Measurements from ENCODE around the gene RGS12. TPM values are rescaled to one million over a fixed set of nuclear protein-coding genes. Genes with fewer than 3 reads are reported as not detected.

Gene RGS12
- total RNA-seq, 1 donor from 2014 or later = 81.9 TPM

DNA sequence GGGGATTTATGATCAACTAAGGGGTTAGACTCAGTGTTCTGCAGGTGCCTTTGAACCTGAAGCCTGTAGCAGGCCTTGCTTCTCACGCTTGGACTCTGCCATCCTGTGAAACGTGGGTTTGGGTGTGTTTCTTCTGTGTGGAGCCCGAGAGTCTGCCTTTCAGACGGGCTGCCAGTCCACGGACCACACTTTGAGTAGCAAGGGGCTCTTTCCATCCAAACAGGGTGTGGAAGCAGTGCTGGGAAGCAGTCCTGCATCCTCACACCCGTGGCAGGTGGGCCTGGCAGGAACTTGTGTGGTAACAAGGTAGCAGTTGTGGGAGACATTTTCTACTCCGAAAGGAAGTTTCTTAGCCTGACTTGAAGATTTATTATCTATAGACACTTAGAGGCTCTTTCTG, 22.7 kb downstream of the RGS12 start:
- TF ChIP-seq, protein P1, sequence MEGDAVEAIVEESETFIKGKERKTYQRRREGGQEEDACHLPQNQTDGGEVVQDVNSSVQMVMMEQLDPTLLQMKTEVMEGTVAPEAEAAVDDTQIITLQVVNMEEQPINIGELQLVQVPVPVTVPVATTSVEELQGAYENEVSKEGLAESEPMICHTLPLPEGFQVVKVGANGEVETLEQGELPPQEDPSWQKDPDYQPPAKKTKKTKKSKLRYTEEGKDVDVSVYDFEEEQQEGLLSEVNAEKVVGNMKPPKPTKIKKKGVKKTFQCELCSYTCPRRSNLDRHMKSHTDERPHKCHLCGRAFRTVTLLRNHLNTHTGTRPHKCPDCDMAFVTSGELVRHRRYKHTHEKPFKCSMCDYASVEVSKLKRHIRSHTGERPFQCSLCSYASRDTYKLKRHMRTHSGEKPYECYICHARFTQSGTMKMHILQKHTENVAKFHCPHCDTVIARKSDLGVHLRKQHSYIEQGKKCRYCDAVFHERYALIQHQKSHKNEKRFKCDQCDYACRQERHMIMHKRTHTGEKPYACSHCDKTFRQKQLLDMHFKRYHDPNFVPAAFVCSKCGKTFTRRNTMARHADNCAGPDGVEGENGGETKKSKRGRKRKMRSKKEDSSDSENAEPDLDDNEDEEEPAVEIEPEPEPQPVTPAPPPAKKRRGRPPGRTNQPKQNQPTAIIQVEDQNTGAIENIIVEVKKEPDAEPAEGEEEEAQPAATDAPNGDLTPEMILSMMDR (IDR thresholded peaks at IDR 0.05; ENCODE audit: unreplicated experiment) = no peak
- peak in 1 of 2 experiments; percentile 9 for DNase-seq (ENCODE audit: low spot score in 2 of 2, unreplicated experiment in 2 of 2)
- H3K4me1 Mint-ChIP-seq = no peaks in the 10 kb centered on the region
- peaks cover 20% of the 10 kb centered on the region for H3K36me3 Mint-ChIP-seq
- H3K27me3 Mint-ChIP-seq (ENCODE audit: low read depth) = no peaks in the 10 kb centered on the region
- no peaks in the 10 kb centered on the region for H3K9me3 Mint-ChIP-seq
- H3K4me3 Mint-ChIP-seq = no peak overlapping the region
- no peak overlapping the region for H3K27ac Mint-ChIP-seq

DNA sequence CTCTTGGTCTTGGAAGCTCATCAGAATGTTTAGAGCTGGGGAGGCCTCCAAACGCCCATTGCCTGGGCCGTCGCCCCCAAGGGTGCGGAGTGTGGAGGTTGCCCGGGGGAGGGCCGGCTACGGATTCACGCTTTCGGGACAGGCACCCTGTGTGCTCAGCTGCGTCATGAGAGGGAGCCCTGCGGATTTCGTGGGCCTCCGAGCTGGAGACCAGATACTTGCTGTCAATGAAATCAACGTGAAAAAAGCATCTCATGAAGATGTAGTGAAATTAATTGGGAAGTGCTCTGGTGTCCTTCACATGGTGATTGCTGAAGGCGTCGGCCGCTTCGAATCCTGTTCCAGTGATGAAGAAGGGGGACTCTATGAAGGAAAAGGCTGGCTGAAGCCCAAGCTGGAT, 23.3 kb downstream of the RGS12 start:
- peak in 1 of 2 experiments; percentile 33 for DNase-seq (ENCODE audit: low spot score in 2 of 2, unreplicated experiment in 2 of 2)
- no peaks in the 10 kb centered on the region for H3K27me3 Mint-ChIP-seq (ENCODE audit: low read depth)
- no peak overlapping the region for H3K4me3 Mint-ChIP-seq
- TF ChIP-seq, protein P1 (IDR thresholded peaks at IDR 0.05; ENCODE audit: unreplicated experiment) = no peak
- no peaks in the 10 kb centered on the region for H3K4me1 Mint-ChIP-seq
- no peaks in the 10 kb centered on the region for H3K9me3 Mint-ChIP-seq
- no peak overlapping the region for H3K27ac Mint-ChIP-seq
- H3K36me3 Mint-ChIP-seq = peaks cover 20% of the 10 kb centered on the region

DNA sequence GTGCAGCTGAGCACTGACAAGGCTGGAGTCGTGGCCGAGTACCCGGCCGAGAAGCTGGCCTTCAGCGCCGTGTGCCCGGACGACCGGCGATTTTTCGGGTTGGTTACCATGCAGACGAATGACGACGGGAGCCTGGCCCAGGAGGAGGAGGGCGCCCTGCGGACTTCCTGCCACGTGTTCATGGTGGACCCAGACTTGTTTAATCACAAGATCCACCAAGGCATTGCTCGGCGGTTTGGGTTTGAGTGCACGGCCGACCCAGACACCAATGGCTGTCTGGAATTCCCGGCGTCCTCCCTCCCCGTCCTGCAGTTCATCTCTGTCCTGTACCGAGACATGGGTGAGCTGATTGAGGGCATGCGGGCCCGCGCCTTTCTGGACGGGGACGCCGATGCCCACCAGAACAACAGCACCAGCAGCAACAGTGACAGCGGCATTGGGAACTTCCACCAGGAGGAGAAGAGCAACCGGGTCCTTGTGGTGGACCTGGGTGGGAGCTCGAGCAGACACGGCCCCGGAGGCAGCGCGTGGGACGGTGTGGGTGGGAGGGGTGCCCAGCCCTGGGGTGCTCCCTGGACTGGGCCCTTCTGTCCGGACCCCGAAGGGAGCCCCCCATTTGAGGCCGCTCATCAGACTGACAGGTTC, 24.3 kb downstream of the RGS12 start:
- H3K27ac Mint-ChIP-seq = no peak overlapping the region

DNA sequence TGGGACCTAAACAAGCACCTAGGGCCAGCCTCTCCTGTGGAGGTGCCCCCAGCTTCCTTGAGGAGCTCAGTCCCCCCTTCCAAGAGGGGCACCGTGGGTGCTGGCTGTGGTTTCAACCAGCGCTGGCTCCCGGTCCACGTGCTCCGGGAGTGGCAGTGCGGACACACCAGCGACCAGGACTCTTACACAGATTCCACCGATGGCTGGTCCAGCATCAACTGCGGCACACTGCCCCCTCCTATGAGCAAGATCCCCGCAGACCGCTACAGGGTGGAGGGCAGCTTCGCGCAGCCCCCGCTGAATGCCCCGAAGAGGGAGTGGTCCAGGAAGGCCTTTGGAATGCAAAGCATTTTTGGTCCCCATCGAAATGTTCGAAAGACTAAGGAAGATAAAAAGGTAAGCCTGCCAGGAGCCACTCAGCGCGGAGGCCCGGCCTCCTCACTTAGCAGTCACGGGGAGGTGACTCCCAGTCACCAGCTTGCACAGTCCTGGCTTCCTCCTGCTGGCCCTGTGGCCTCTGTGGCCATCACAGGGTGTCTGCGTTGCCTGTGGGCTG, 24.9 kb downstream of the RGS12 start:
- Mint-ChIP-seq H3K27me3 (ENCODE audit: low read depth) (no peaks in the 10 kb centered on the region), H3K9me3 (no peaks in the 10 kb centered on the region), H3K27ac (no peak overlapping the region), H3K36me3 (peaks cover 20% of the 10 kb centered on the region), H3K4me3 (no peak overlapping the region), H3K4me1 (peaks cover 8% of the 10 kb centered on the region)
- peak in 1 of 2 experiments; percentile 29 for DNase-seq (ENCODE audit: low spot score in 2 of 2, unreplicated experiment in 2 of 2)
- TF ChIP-seq, protein P1 (IDR thresholded peaks at IDR 0.05; ENCODE audit: unreplicated experiment) = no peak

More for the DNA sequence above, 24.3 kb downstream of the RGS12 start:
- H3K27me3 Mint-ChIP-seq (ENCODE audit: low read depth) = no peaks in the 10 kb centered on the region
- peak in 1 of 2 experiments; percentile 34 for DNase-seq (ENCODE audit: low spot score in 2 of 2, unreplicated experiment in 2 of 2)
- H3K9me3 Mint-ChIP-seq = no peaks in the 10 kb centered on the region
- TF ChIP-seq, protein P1 (IDR thresholded peaks at IDR 0.05; ENCODE audit: unreplicated experiment) = no peak
- H3K4me3 Mint-ChIP-seq = no peak overlapping the region
- peaks cover 20% of the 10 kb centered on the region for H3K36me3 Mint-ChIP-seq
- H3K4me1 Mint-ChIP-seq = peaks cover 7% of the 10 kb centered on the region

DNA sequence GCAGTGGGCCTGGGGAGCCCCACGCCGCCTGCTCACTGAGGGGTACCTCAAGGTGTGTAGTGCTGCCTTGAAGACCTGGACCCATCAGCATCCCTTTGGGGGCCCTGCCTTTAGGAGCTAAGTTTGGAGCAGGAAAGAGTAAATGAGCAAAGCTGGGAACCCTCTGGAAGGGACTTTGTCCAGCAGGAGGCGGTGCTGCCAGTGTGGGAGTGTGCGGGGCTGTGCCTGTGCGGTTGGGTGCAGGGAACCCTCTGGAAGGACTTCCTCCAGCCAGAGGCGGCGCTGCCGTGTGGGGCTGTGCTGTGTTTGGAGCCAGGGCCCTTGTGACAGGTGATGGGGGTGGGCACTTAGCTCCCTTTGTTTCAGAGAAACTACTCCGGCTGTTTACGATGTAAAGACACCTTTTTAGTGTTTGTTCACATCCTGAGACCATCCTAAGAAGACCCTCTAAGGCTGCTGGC, 25.8 kb downstream of the RGS12 start:
- no peak overlapping the region for H3K4me3 Mint-ChIP-seq
- H3K4me1 Mint-ChIP-seq = peaks cover 8% of the 10 kb centered on the region
- no peak overlapping the region for H3K27ac Mint-ChIP-seq

More for the DNA sequence above, 25.8 kb downstream of the RGS12 start:
- TF ChIP-seq, protein P1 (IDR thresholded peaks at IDR 0.05; ENCODE audit: unreplicated experiment) = no peak
- H3K27me3 Mint-ChIP-seq (ENCODE audit: low read depth) = no peaks in the 10 kb centered on the region
- H3K9me3 Mint-ChIP-seq = no peaks in the 10 kb centered on the region
- H3K36me3 Mint-ChIP-seq = peaks cover 26% of the 10 kb centered on the region
- DNase-seq (ENCODE audit: low spot score in 2 of 2, unreplicated experiment in 2 of 2) = peak in 1 of 2 experiments; percentile 34
